Fibroblast of lung (primary cell): ENCODE measurements around the gene PPM1H.

Experiments used
- EZH2 ChIP-seq: IDR thresholded peaks from 2 replicates; pipeline ENCODE4 v1.5.1; 2012; ENCODE audit warnings: low read length, control low read depth, mild to moderate bottlenecking; ENCODE audit errors: missing control alignments
- TF ChIP-seq, protein P1 (sequence below), 2 donors: IDR thresholded peaks in 1 of 2; conservative IDR thresholded peaks in 1 of 2; 1 replicate in 1 of 2; 2 replicates in 1 of 2; pipeline ENCODE4 v1.5.1; 2011 to 2012; ENCODE audit warnings: low read length in 2 of 2, control low read depth in 1 of 2, inconsistent platforms in 1 of 2, low read depth in 1 of 2, mild to moderate bottlenecking in 1 of 2

DNA sequence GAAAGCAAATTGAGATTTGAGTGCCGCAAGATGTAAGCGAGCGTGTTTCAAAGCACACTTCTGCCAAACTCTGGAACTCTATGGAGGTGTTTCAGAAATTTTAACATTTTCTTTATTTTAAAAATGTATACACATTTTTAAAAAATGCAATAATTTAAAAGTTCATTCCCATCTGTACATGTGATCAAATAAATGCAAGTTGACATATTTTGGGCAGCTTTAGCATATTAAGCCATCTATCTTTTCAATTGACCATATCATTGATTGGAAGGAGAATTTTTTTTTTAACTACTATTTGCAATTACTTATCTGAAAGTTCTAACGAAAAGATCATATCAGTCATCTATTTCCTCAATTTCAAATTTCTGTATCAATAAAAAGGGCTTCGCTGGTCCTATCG lies 101.3 kb downstream of the PPM1H start:
- TF ChIP-seq, protein P1, sequence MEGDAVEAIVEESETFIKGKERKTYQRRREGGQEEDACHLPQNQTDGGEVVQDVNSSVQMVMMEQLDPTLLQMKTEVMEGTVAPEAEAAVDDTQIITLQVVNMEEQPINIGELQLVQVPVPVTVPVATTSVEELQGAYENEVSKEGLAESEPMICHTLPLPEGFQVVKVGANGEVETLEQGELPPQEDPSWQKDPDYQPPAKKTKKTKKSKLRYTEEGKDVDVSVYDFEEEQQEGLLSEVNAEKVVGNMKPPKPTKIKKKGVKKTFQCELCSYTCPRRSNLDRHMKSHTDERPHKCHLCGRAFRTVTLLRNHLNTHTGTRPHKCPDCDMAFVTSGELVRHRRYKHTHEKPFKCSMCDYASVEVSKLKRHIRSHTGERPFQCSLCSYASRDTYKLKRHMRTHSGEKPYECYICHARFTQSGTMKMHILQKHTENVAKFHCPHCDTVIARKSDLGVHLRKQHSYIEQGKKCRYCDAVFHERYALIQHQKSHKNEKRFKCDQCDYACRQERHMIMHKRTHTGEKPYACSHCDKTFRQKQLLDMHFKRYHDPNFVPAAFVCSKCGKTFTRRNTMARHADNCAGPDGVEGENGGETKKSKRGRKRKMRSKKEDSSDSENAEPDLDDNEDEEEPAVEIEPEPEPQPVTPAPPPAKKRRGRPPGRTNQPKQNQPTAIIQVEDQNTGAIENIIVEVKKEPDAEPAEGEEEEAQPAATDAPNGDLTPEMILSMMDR (conservative IDR thresholded peaks at IDR 0.05 in 1 of 2, IDR thresholded peaks at IDR 0.05 in 1 of 2; ENCODE audit: low read depth in 1 of 2, low read length in 2 of 2), result no peak
- no peak for TF ChIP-seq EZH2
